SU-DHL-6 (cell line): Measurements from ENCODE around the gene NEMF.

Source experiments
- H2AFZ ChIP-seq: fragments of 200-600 bp; sonication (generic); 2 replicates; pipeline ENCODE4 v1.6.1; 2014; ENCODE audit warnings: low read depth, mild to moderate bottlenecking, moderate library complexity, mixed read lengths, antibody characterized with exemption, low read length; ENCODE audit not compliant: severe bottlenecking
- H3F3A ChIP-seq: fragments of 200-600 bp; shearing (Covaris generic); 2 replicates; pipeline ENCODE4 v1.6.0; 2016; ENCODE audit warnings: antibody characterized with exemption, mild to moderate bottlenecking; ENCODE audit not compliant: insufficient read depth
- H3K27ac ChIP-seq: fragments of 200-600 bp; sonication (generic); 2 replicates; pipeline ENCODE4 v1.5.1; 2016; ENCODE audit warnings: low read depth, mild to moderate bottlenecking, low read length, moderate library complexity, mixed read lengths
- H3K27me3 ChIP-seq: fragments of 200-600 bp; sonication (generic), shearing (Covaris generic); 2 replicates; pipeline ENCODE4 v1.6.0; 2014; ENCODE audit warnings: mild to moderate bottlenecking, low read length
- H3K36me3 ChIP-seq: fragments of 200-600 bp; sonication (generic); 2 replicates; pipeline ENCODE4 v1.6.1; 2014; ENCODE audit warnings: mild to moderate bottlenecking, low read length, mixed read lengths
- H3K4me2 ChIP-seq: fragments of 300-600, 200-600 bp; shearing (Covaris generic), sonication (generic); 2 replicates; pipeline ENCODE4 v1.6.0; 2014; ENCODE audit warnings: low read length, low read depth, mild to moderate bottlenecking; ENCODE audit not compliant: poor library complexity, severe bottlenecking
- H3K4me3 ChIP-seq: fragments of 200-600 bp; sonication (generic); 2 replicates; pipeline ENCODE4 v1.5.1; 2014; ENCODE audit warnings: antibody characterized with exemption, low read length, mild to moderate bottlenecking, mixed read lengths; ENCODE audit not compliant: insufficient read depth, poor library complexity, severe bottlenecking
- H3K79me2 ChIP-seq: fragments of 200-600 bp; sonication (generic); 2 replicates; pipeline ENCODE4 v1.6.1; 2014; ENCODE audit warnings: mild to moderate bottlenecking, low read length, moderate library complexity; ENCODE audit not compliant: insufficient read depth
- H3K9ac ChIP-seq: fragments of 200-600 bp; sonication (generic); 2 replicates; pipeline ENCODE4 v1.7.0; 2014; ENCODE audit warnings: mild to moderate bottlenecking, low read length
- H3K9me2 ChIP-seq: fragments of 200-600 bp; sonication (generic); replicated peaks from 2 replicates; pipeline ENCODE4 v1.6.1; 2014; ENCODE audit warnings: low read length; ENCODE audit not compliant: insufficient read depth
- H3K9me3 ChIP-seq: fragments of 200-600 bp; sonication (generic); 2 replicates; pipeline ENCODE4 v1.6.1; 2014; ENCODE audit warnings: low read length, mixed read lengths; ENCODE audit not compliant: insufficient read depth
- H4K20me1 ChIP-seq: fragments of 200-600 bp; sonication (generic); 2 replicates; pipeline ENCODE4 v1.6.1; 2014; ENCODE audit warnings: low read depth, mild to moderate bottlenecking, antibody characterized with exemption, low read length, moderate library complexity, mixed read lengths
- EZH2phosphoT487 ChIP-seq: fragments of 200-600 bp; sonication (generic), shearing (Covaris generic); conservative IDR thresholded peaks from 2 replicates; pipeline ENCODE4 v1.6.1; 2018; ENCODE audit warnings: mild to moderate bottlenecking, antibody characterized with exemption, low read length, moderate library complexity, mixed read lengths
- TF ChIP-seq, protein P1 (sequence below): fragments of 200-600 bp; sonication (generic); IDR thresholded peaks from one replicate; pipeline ENCODE4 v1.5.1; 2017; ENCODE audit warnings: antibody characterized with exemption, mild to moderate bottlenecking, low read length, moderate library complexity; ENCODE audit not compliant: insufficient read depth, poor library complexity, severe bottlenecking

The NEMF gene

GRCh38 chr14:49893309-49894213 is 41.0 kb upstream of the NEMF start:
- Histone ChIP-seq H3K27ac (peak overlapping the region; percentile 94), H2AFZ (no peak overlapping the region), H3K9ac (peak overlapping the region; percentile 100), H3K9me3 (no peaks in the 10 kb centered on the region), H3K79me2 (peaks cover 57% of the 10 kb centered on the region), H3K4me2 (peak overlapping the region; percentile 99), H3K4me3 (peak overlapping the region; percentile 95), H3K27me3 (no peaks in the 10 kb centered on the region), H3F3A (peaks cover 68% of the 10 kb centered on the region), H4K20me1 (peaks cover 24% of the 10 kb centered on the region), H3K36me3 (peaks cover 40% of the 10 kb centered on the region), H3K9me2 (no peaks in the 10 kb centered on the region)
- TF ChIP-seq, protein P1, sequence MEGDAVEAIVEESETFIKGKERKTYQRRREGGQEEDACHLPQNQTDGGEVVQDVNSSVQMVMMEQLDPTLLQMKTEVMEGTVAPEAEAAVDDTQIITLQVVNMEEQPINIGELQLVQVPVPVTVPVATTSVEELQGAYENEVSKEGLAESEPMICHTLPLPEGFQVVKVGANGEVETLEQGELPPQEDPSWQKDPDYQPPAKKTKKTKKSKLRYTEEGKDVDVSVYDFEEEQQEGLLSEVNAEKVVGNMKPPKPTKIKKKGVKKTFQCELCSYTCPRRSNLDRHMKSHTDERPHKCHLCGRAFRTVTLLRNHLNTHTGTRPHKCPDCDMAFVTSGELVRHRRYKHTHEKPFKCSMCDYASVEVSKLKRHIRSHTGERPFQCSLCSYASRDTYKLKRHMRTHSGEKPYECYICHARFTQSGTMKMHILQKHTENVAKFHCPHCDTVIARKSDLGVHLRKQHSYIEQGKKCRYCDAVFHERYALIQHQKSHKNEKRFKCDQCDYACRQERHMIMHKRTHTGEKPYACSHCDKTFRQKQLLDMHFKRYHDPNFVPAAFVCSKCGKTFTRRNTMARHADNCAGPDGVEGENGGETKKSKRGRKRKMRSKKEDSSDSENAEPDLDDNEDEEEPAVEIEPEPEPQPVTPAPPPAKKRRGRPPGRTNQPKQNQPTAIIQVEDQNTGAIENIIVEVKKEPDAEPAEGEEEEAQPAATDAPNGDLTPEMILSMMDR, result no peak
- no peak for TF ChIP-seq EZH2phosphoT487

DNA sequence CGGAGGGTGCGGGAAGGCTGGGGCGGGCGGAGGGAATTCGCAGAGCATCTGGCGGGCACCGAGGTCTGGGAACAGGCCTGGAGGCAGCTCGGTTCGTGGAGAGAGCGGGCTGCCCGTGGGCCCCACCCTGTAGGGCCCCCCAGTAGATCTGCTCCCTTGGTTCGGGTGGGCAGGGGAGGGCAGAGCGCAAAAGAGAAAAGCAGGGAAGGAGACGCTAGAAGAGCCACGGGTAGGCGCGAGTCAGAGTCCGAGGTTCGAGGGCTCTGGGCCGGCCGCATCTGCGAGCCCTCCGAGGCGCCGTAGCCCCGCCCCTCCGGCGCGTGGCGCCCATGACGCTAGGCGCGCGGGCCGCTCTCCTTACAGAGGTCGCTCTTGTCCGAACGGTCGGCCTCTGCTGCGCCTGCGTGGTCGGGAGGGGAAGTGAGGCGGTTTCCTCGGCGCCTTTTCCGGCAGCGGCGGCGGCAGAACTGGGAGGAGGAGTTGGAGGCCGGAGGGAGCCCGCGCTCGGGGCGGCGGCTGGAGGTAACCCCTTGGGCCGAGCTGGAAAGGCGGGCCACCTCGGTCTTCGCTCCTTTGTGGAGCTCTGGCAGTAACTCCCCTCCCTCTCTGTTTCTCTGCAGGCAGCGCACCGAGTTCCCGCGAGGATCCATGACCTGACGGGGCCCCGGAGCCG is 40.2 kb upstream of the NEMF start, which contains the start of gene ARF6:
TSS of gene ARF6 (plus strand) at position 447 of the 673 bp plus-strand sequence. CDS start 655 bp downstream, outside the sequence.
- Histone ChIP-seq H3K36me3 (peaks cover 35% of the 10 kb centered on the region), H3K9ac (peak within 1 kb of the TSS; percentile 100), H3K27me3 (no peaks in the 10 kb centered on the region), H2AFZ (peak within 1 kb of the TSS; percentile 44), H4K20me1 (peaks cover 24% of the 10 kb centered on the region), H3K4me3 (peak within 1 kb of the TSS; percentile 95), H3K9me3 (no peaks in the 10 kb centered on the region), H3K4me2 (peak within 1 kb of the TSS; percentile 99), H3K79me2 (peaks cover 49% of the 10 kb centered on the region), H3F3A (peaks cover 64% of the 10 kb centered on the region), H3K27ac (peak within 1 kb of the TSS; percentile 94), H3K9me2 (no peaks in the 10 kb centered on the region)
- TF ChIP-seq EZH2phosphoT487, result no peak
- TF ChIP-seq, protein P1, result no peak

- TF ChIP-seq, protein P1, result no peak
- no peak for TF ChIP-seq EZH2phosphoT487
- Histone ChIP-seq H3K79me2 (peaks cover 44% of the 10 kb centered on the region), H3K9me3 (no peaks in the 10 kb centered on the region), H3F3A (peaks cover 59% of the 10 kb centered on the region), H2AFZ (peak overlapping the region; percentile 44), H3K36me3 (peaks cover 30% of the 10 kb centered on the region), H3K9ac (peak overlapping the region; percentile 100), H4K20me1 (peaks cover 24% of the 10 kb centered on the region), H3K9me2 (no peaks in the 10 kb centered on the region), H3K4me3 (peak overlapping the region; percentile 95), H3K27ac (peak overlapping the region; percentile 94), H3K4me2 (peak overlapping the region; percentile 96), H3K27me3 (no peaks in the 10 kb centered on the region)
Measured at GRCh38 chr14:49892301-49892635, 39.7 kb upstream of the NEMF start.
